Measurements from ENCODE around the gene KIAA0232.
A peak's percentile ranks its signal among the peaks of the same experiment; 100 is the strongest.

KIAA0232 gene

GRCh38 chr4:6917461-6918271, 135.1 kb downstream of the KIAA0232 start:
- peak; percentile 53 for DNase-seq (ENCODE audit: low spot score)

DNA sequence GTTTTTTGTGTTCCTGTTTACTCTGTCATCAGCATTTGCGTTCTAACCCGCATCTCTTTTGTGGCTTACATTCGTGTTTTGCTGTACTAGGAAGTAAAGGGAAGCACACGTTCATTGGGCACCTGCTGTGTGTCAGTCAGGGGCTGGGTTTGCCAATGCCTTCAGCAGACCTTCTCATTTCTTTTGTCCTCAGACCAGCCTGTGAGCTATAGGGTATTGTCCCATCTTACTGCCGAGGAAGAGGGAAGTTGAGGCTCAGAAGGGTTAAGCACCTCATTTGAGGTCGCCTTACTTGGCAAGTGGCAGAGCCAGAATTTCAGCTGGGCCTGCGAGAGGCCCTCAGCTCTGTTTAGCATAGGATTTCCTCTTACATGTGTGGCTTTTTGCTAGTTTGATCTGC, 135.8 kb downstream of the KIAA0232 start:
- no peak for DNase-seq (ENCODE audit: low spot score)

DNA sequence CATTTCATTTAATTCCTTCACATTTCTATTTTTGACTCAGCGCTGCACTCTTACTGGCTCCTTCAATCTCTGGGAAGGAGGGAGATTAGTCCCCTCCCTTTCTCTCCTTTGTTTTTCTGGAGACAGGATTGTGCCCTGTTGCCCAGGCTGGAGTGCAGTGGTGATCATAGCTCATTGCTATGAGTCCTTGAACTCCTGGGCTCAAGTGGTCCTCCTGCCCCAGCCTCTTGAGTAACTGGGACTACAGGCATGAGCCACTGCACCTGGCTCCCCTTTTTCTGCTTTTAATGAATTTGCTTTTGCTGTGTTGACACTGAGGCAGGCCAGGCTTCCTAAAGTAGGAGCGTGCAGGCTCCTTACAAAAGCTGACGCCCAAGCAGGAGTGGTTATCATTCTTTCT, 137.6 kb downstream of the KIAA0232 start:
- no peak for DNase-seq (ENCODE audit: low spot score)

DNA sequence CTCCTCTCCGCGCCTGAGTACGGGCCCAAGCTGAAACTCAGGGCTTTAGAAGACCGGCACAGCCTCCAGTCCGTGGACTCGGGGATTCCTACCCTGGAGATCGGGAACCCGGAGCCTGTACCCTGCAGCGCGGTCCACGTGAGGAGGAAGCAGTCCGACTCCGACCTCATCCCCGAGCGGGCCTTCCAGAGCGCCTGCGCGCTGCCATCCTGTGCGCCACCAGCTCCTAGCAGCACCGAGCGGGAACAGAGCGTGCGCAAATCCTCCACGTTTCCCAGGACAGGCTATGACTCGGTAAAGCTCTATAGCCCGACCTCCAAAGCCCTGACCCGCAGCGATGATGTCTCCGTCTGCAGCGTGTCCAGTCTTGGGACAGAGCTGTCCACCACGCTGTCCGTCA, 141.0 kb downstream of the KIAA0232 start:
- no peak for DNase-seq (ENCODE audit: low spot score)

DNA sequence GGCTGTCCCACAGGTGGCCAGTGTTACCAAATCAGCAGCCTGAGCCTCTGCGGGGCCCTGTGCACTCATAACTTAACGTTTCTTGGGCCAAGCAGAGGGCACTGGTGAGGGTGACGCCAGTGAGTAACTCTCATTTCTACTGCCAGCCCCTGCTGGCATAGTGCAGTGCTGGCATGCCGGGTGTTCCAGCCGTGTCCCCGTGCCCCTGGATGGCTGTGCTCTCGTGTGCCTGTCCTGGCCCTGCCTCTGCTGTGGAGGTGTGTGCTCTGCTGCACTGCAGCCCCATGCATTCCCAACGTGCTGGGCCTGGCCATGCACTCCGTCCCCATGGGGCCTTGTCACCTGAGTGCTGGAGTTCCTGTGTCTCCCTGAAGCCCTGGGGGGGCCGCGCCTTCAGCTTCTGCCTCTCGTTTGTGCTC, 141.8 kb downstream of the KIAA0232 start:
- DNase-seq (ENCODE audit: low spot score): no peak

GRCh38 chr4:6925357-6925836, 142.9 kb downstream of the KIAA0232 start:
- no peak for DNase-seq (ENCODE audit: low spot score)

- DNase-seq (ENCODE audit: low spot score): no peak
These were observed 143.6 kb downstream of the KIAA0232 start for GRCh38 chr4:6926081-6926480.

DNA sequence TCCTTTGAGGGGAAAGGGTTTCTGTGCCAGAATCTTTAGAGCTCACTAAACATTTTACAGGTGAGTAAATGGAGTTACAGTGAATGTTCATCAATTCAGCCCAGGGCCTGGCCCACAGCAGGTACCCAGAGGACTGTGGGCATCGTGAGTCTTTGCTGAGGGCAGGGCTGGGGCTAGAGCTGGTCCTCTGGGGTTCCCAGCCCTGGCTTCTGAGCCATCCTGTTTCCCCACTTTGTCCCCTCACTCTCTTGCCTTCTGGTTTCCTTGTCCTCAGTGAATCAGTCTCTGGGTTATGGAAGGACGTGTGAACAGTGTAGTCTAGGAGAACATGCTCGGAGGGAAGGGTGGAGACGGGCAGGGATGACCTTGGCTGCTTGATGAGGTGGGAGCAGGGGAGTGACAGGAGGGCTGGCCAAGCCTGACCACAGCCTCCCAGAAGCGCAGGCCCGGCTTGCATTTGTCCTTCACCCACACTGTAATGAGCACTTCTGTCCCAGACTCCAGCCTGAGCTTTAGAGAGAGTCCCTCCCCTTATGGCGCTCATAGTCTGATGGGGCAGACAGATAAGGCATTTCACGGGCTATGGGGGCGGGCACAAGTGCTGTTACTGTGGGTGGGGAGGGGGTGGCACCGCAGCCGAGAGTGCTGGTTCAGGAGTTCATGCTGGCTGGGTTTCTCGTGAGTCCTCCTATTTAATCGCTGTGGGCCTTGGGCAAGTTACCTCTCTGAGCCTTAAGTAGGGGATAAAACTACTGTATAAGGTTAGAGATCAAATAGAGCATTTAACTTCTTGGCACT, 144.4 kb downstream of the KIAA0232 start:
- DNase-seq (ENCODE audit: low spot score): no peak

DNA sequence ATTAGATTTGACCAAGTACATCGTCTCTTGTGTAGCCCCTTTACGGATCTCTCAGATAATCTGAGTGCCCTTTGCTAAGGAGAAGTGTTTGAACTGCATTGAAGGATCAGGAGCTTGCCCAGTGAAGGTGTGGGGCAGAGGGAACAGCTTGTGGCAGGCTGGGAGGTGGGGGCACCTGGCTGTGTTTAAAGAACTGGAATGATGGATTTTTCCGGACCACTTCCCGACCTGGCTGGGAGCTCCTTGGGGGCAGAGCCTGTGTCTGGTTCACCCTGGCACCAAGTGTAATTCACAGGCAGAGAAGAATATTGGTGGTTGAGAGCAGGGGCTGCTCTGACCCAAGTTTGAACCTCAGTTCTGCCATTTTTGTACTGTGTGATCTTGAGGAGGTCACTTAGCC, 145.6 kb downstream of the KIAA0232 start:
- no peak for DNase-seq (ENCODE audit: low spot score)

- DNase-seq (ENCODE audit: low spot score): no peak
These were observed 146.8 kb downstream of the KIAA0232 start for GRCh38 chr4:6929339-6929811.

DNA sequence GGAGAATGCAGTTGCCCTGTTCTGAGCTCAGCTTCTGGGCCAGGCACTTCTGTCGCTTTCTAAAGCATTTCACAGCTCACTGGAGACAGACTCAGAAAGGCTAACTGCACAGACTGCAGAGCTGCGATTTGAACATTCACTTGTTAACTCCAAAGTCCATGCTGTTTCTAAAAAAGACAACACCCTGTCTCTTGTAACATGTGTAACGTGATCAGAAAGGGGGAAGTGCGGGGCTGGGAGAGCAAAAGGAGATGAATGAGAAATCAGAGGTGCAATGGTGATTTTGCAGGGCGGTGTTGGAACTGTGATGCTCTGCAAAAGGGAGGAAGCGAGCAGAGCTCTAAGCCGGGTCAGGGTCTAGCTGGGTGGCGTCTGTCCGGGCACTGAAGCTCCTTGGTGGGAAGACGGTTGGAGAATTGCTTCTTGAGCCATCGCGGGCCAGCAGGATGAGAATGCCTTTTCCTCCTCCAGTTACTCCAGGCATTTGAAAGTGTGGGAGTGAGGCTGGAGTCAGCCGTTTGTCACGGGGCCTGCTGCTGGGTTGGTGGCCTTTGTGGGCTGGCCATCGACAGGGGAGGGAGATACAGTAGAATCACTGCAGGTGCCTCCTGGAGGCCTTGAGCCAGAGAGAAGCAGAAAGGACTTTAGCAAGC, 147.4 kb downstream of the KIAA0232 start:
- no peak for DNase-seq (ENCODE audit: low spot score)

GRCh38 chr4:6932475-6932874, 149.9 kb downstream of the KIAA0232 start:
- DNase-seq (ENCODE audit: low spot score): no peak

GRCh38 chr4:6932918-6933317, 150.4 kb downstream of the KIAA0232 start:
- DNase-seq (ENCODE audit: low spot score): no peak

All from NAMALWA (cell line).